ENCODE results near the gene SCAF4.
A peak's percentile ranks its signal among the peaks of the same experiment; 100 is the strongest.
"Not testable (repeated sequence)": the region's sequence is repeated elsewhere in the genome, so short reads cannot be mapped to it uniquely, and the experiment has no call there.

SCAF4 gene

GRCh38 chr21:31731857-31732596 lies at the start of gene SCAF4:
Gene SCAF4 (minus strand): TSS chr21:31732118. CDS start chr21:31731692, 426 bp downstream.
- H3K9me3 Mint-ChIP-seq = no peaks in the 10 kb centered on the region
- DNase-seq (ENCODE audit: low spot score) = peak; percentile 85
- H3K4me3 Mint-ChIP-seq = peak within 1 kb of the TSS; percentile 90
- no peaks in the 10 kb centered on the region for H3K27me3 Mint-ChIP-seq (ENCODE audit: low read depth)
- peak within 1 kb of the TSS; percentile 75 for H3K27ac Mint-ChIP-seq
- H3K4me1 Mint-ChIP-seq (ENCODE audit: low read depth) = peaks cover 4% of the 10 kb centered on the region
- H3K36me3 Mint-ChIP-seq (ENCODE audit: low read depth) = peaks cover 4% of the 10 kb centered on the region

GRCh38 chr21:31780944-31781343 lies 49.0 kb upstream of the SCAF4 start:
- no peaks in the 10 kb centered on the region for H3K36me3 Mint-ChIP-seq (ENCODE audit: low read depth)
- H3K4me3 Mint-ChIP-seq = no peak overlapping the region
- peaks cover 4% of the 10 kb centered on the region for H3K9me3 Mint-ChIP-seq
- H3K27me3 Mint-ChIP-seq (ENCODE audit: low read depth) = peaks cover 3% of the 10 kb centered on the region
- DNase-seq (ENCODE audit: low spot score) = no peak
- peaks cover 1% of the 10 kb centered on the region for H3K4me1 Mint-ChIP-seq (ENCODE audit: low read depth)
- H3K27ac Mint-ChIP-seq = no peak overlapping the region

- Mint-ChIP-seq H3K4me3 (no peak overlapping the region), H3K9me3 (no peaks in the 10 kb centered on the region), H3K4me1 (ENCODE audit: low read depth) (no peaks in the 10 kb centered on the region), H3K36me3 (ENCODE audit: low read depth) (no peaks in the 10 kb centered on the region), H3K27me3 (ENCODE audit: low read depth) (peaks cover 3% of the 10 kb centered on the region), H3K27ac (no peak overlapping the region)
- DNase-seq (ENCODE audit: low spot score) = no peak
Observed at GRCh38 chr21:31778546-31778945, 46.6 kb upstream of the SCAF4 start.

GRCh38 chr21:31777857-31778256 lies 45.9 kb upstream of the SCAF4 start:
- H3K4me3 Mint-ChIP-seq = no peak overlapping the region
- no peaks in the 10 kb centered on the region for H3K4me1 Mint-ChIP-seq (ENCODE audit: low read depth)
- no peaks in the 10 kb centered on the region for H3K36me3 Mint-ChIP-seq (ENCODE audit: low read depth)
- peaks cover under 1% of the 10 kb centered on the region for H3K27me3 Mint-ChIP-seq (ENCODE audit: low read depth)
- no peak overlapping the region for H3K27ac Mint-ChIP-seq
- no peaks in the 10 kb centered on the region for H3K9me3 Mint-ChIP-seq
- no peak for DNase-seq (ENCODE audit: low spot score)

GRCh38 chr21:31774031-31774430 lies 42.1 kb upstream of the SCAF4 start:
- no peaks in the 10 kb centered on the region for H3K9me3 Mint-ChIP-seq
- no peak overlapping the region for H3K27ac Mint-ChIP-seq
- H3K4me3 Mint-ChIP-seq = no peak overlapping the region
- DNase-seq (ENCODE audit: low spot score) = no peak
- H3K27me3 Mint-ChIP-seq (ENCODE audit: low read depth) = no peaks in the 10 kb centered on the region
- no peaks in the 10 kb centered on the region for H3K36me3 Mint-ChIP-seq (ENCODE audit: low read depth)
- no peaks in the 10 kb centered on the region for H3K4me1 Mint-ChIP-seq (ENCODE audit: low read depth)

- no peak overlapping the region for H3K4me3 Mint-ChIP-seq
- no peaks in the 10 kb centered on the region for H3K36me3 Mint-ChIP-seq (ENCODE audit: low read depth)
- no peaks in the 10 kb centered on the region for H3K4me1 Mint-ChIP-seq (ENCODE audit: low read depth)
- no peak for DNase-seq (ENCODE audit: low spot score)
- H3K9me3 Mint-ChIP-seq = no peaks in the 10 kb centered on the region
- no peaks in the 10 kb centered on the region for H3K27me3 Mint-ChIP-seq (ENCODE audit: low read depth)
- H3K27ac Mint-ChIP-seq = no peak overlapping the region
Observed at GRCh38 chr21:31772674-31773555, 41.0 kb upstream of the SCAF4 start.

GRCh38 chr21:31771685-31772084 lies 39.8 kb upstream of the SCAF4 start:
- H3K27me3 Mint-ChIP-seq (ENCODE audit: low read depth) = no peaks in the 10 kb centered on the region
- H3K4me3 Mint-ChIP-seq = no peak overlapping the region
- no peaks in the 10 kb centered on the region for H3K9me3 Mint-ChIP-seq
- H3K4me1 Mint-ChIP-seq (ENCODE audit: low read depth) = no peaks in the 10 kb centered on the region
- no peak overlapping the region for H3K27ac Mint-ChIP-seq
- no peak for DNase-seq (ENCODE audit: low spot score)
- H3K36me3 Mint-ChIP-seq (ENCODE audit: low read depth) = no peaks in the 10 kb centered on the region

GRCh38 chr21:31768710-31769109 lies 36.8 kb upstream of the SCAF4 start:
- Mint-ChIP-seq H3K36me3 (ENCODE audit: low read depth) (no peaks in the 10 kb centered on the region), H3K9me3 (no peaks in the 10 kb centered on the region), H3K27me3 (ENCODE audit: low read depth) (no peaks in the 10 kb centered on the region), H3K4me3 (no peak overlapping the region), H3K27ac (no peak overlapping the region), H3K4me1 (ENCODE audit: low read depth) (no peaks in the 10 kb centered on the region)
- DNase-seq (ENCODE audit: low spot score) = no peak

GRCh38 chr21:31766899-31767298 lies 35.0 kb upstream of the SCAF4 start:
- no peaks in the 10 kb centered on the region for H3K36me3 Mint-ChIP-seq (ENCODE audit: low read depth)
- H3K27ac Mint-ChIP-seq = no peak overlapping the region
- no peak overlapping the region for H3K4me3 Mint-ChIP-seq
- H3K9me3 Mint-ChIP-seq = no peaks in the 10 kb centered on the region
- no peaks in the 10 kb centered on the region for H3K27me3 Mint-ChIP-seq (ENCODE audit: low read depth)
- no peaks in the 10 kb centered on the region for H3K4me1 Mint-ChIP-seq (ENCODE audit: low read depth)
- no peak for DNase-seq (ENCODE audit: low spot score)

- not testable (repeated sequence) for H3K27ac Mint-ChIP-seq; H3K27me3 Mint-ChIP-seq (ENCODE audit: low read depth); H3K9me3 Mint-ChIP-seq; DNase-seq (ENCODE audit: low spot score); H3K4me1 Mint-ChIP-seq (ENCODE audit: low read depth); H3K36me3 Mint-ChIP-seq (ENCODE audit: low read depth); H3K4me3 Mint-ChIP-seq
Observed at GRCh38 chr21:31765850-31766249, 33.9 kb upstream of the SCAF4 start.

- DNase-seq (ENCODE audit: low spot score) = no peak
- Mint-ChIP-seq H3K27me3 (ENCODE audit: low read depth) (no peaks in the 10 kb centered on the region), H3K36me3 (ENCODE audit: low read depth) (no peaks in the 10 kb centered on the region), H3K9me3 (no peaks in the 10 kb centered on the region), H3K27ac (no peak overlapping the region), H3K4me1 (ENCODE audit: low read depth) (no peaks in the 10 kb centered on the region), H3K4me3 (no peak overlapping the region)
Observed at GRCh38 chr21:31760931-31761330, 29.0 kb upstream of the SCAF4 start.

GRCh38 chr21:31756787-31757186 lies 24.9 kb upstream of the SCAF4 start:
- no peak for DNase-seq (ENCODE audit: low spot score)
- Mint-ChIP-seq H3K4me1 (ENCODE audit: low read depth) (no peaks in the 10 kb centered on the region), H3K36me3 (ENCODE audit: low read depth) (no peaks in the 10 kb centered on the region), H3K9me3 (no peaks in the 10 kb centered on the region), H3K4me3 (no peak overlapping the region), H3K27ac (no peak overlapping the region), H3K27me3 (ENCODE audit: low read depth) (peaks cover 2% of the 10 kb centered on the region)

GRCh38 chr21:31755027-31755426 lies 23.1 kb upstream of the SCAF4 start:
- Mint-ChIP-seq H3K4me3 (no peak overlapping the region), H3K9me3 (no peaks in the 10 kb centered on the region), H3K36me3 (ENCODE audit: low read depth) (no peaks in the 10 kb centered on the region), H3K4me1 (ENCODE audit: low read depth) (no peaks in the 10 kb centered on the region), H3K27me3 (ENCODE audit: low read depth) (peaks cover 2% of the 10 kb centered on the region), H3K27ac (no peak overlapping the region)
- no peak for DNase-seq (ENCODE audit: low spot score)

- Mint-ChIP-seq H3K27me3 (ENCODE audit: low read depth) (peaks cover 2% of the 10 kb centered on the region), H3K9me3 (no peaks in the 10 kb centered on the region), H3K4me1 (ENCODE audit: low read depth) (no peaks in the 10 kb centered on the region), H3K36me3 (ENCODE audit: low read depth) (no peaks in the 10 kb centered on the region), H3K4me3 (no peak overlapping the region), H3K27ac (no peak overlapping the region)
- no peak for DNase-seq (ENCODE audit: low spot score)
Observed at GRCh38 chr21:31754708-31754960, 22.7 kb upstream of the SCAF4 start.

All from T-helper 2 cell treated with Interferon-gamma antibody and Interleukin-4, amounts not matched to agents 5 μg/mL and 100 μg/mL, for 36 hours (primary cell).